GM23338 (cell line): ENCODE results near the gene LRRC26. TPM values are rescaled to one million over a fixed set of nuclear protein-coding genes. Genes with fewer than 3 reads are reported as not detected.
A peak's percentile ranks its signal among the peaks of the same experiment; 100 is the strongest.

Experiments
- ATAC-seq: fragments of 200-7000 bp; cut with Tn5 transposase; 3 replicates; pipeline ENCODE4 v1.9.1; 2020
- DNase-seq: peaks from one replicate; pipeline ENCODE4 v3.0.0-alpha.2; 2015; ENCODE audit warnings: low spot score
- H2AFZ ChIP-seq: fragments of 200-600 bp; sonication (generic); 2 replicates; pipeline ENCODE4 v1.8.0; 2016; ENCODE audit warnings: antibody characterized with exemption, mild to moderate bottlenecking, moderate library complexity
- H3F3A ChIP-seq: fragments of 200-600 bp; sonication (generic); replicated peaks from 2 replicates; pipeline ENCODE4 v1.8.0; 2017; ENCODE audit warnings: antibody characterized with exemption, mixed run types, low read depth
- H3K27ac ChIP-seq: fragments of 200-600 bp; sonication (generic); 2 replicates; pipeline ENCODE4 v1.6.1; 2016; ENCODE audit warnings: low read depth
- H3K27me3 ChIP-seq: fragments of 200-600 bp; sonication (generic); 2 replicates; pipeline ENCODE4 v1.8.0; 2016; ENCODE audit warnings: mild to moderate bottlenecking, mixed run types, moderate library complexity; ENCODE audit not compliant: insufficient read depth
- H3K36me3 ChIP-seq: fragments of 200-600 bp; sonication (generic); 2 replicates; pipeline ENCODE4 v1.8.0; 2016; ENCODE audit warnings: mild to moderate bottlenecking; ENCODE audit not compliant: insufficient read depth
- H3K4me1 ChIP-seq: fragments of 200-600 bp; sonication (generic); 2 replicates; pipeline ENCODE4 v1.8.0; 2016; ENCODE audit warnings: mild to moderate bottlenecking, moderate library complexity; ENCODE audit not compliant: insufficient read depth
- H3K4me2 ChIP-seq: fragments of 200-600 bp; sonication (generic); 2 replicates; pipeline ENCODE4 v1.7.1; 2017; ENCODE audit warnings: mixed run types
- H3K4me3 ChIP-seq: fragments of 200-600 bp; sonication (generic); 2 replicates; pipeline ENCODE4 v1.6.1; 2016; ENCODE audit warnings: mixed run types
- H3K79me2 ChIP-seq: fragments of 200-600 bp; sonication (generic); replicated peaks from 2 replicates; pipeline ENCODE4 v1.8.0; 2017; ENCODE audit warnings: mild to moderate bottlenecking; ENCODE audit not compliant: insufficient read depth
- H3K9me2 ChIP-seq: fragments of 200-600 bp; sonication (generic); 2 replicates; pipeline ENCODE4 v1.8.0; 2017; ENCODE audit not compliant: insufficient read depth
- H4K20me1 ChIP-seq: fragments of 200-600 bp; sonication (generic); replicated peaks from 2 replicates; pipeline ENCODE4 v1.8.0; 2017; ENCODE audit warnings: mild to moderate bottlenecking; ENCODE audit not compliant: insufficient read depth
- H3K27ac Mint-ChIP-seq: 2 replicates; pipeline ENCODE4 v1.8.0; 2020; ENCODE audit warnings: inconsistent platforms, mild to moderate bottlenecking, moderate library complexity, mixed read lengths
- H3K27me3 Mint-ChIP-seq: 3 replicates; pipeline ENCODE4 v1.8.0; 2022; ENCODE audit warnings: low read depth, mild to moderate bottlenecking, moderate library complexity, mixed read lengths, inconsistent platforms; ENCODE audit not compliant: insufficient read depth, poor library complexity
- H3K36me3 Mint-ChIP-seq: 3 replicates; pipeline ENCODE4 v1.8.0; 2021; ENCODE audit warnings: low read depth, mild to moderate bottlenecking, inconsistent platforms, moderate library complexity, mixed read lengths
- H3K4me1 Mint-ChIP-seq: 3 replicates; pipeline ENCODE4 v1.8.0; 2020; ENCODE audit warnings: mild to moderate bottlenecking, inconsistent platforms, mixed read lengths
- H3K4me3 Mint-ChIP-seq: 3 replicates; pipeline ENCODE4 v1.8.0; 2021; ENCODE audit warnings: moderate library complexity, mild to moderate bottlenecking, inconsistent platforms, mixed read lengths
- H3K9me3 Mint-ChIP-seq: 3 replicates; pipeline ENCODE4 v1.8.0; 2020; ENCODE audit warnings: moderate library complexity, mild to moderate bottlenecking, inconsistent platforms, mixed read lengths
- CREB1 ChIP-seq: fragments of 250-450 bp; sonication (Bioruptor Pico); IDR thresholded peaks from 2 replicates; pipeline ENCODE4 v1.5.0; 2020; ENCODE audit warnings: low read depth, mild to moderate bottlenecking, moderate library complexity
- ETS1 ChIP-seq: IDR thresholded peaks from 2 replicates; pipeline ENCODE4 v1.6.1; 2016; ENCODE audit warnings: antibody characterized with exemption
- EZH2 ChIP-seq: fragments of 200-600 bp; sonication (generic); IDR thresholded peaks from one replicate; pipeline ENCODE4 v1.8.0; 2017; ENCODE audit warnings: antibody characterized with exemption, mild to moderate bottlenecking, low read depth; ENCODE audit not compliant: unreplicated experiment
- EZH2phosphoT487 ChIP-seq: fragments of 200-600 bp; sonication (generic); IDR thresholded peaks from one replicate; pipeline ENCODE4 v1.8.1; 2018; ENCODE audit warnings: antibody characterized with exemption; ENCODE audit not compliant: unreplicated experiment
- JUNB ChIP-seq: IDR thresholded peaks from one replicate; pipeline ENCODE4 v1.6.1; 2016; ENCODE audit warnings: antibody characterized with exemption; ENCODE audit not compliant: unreplicated experiment
- NANOG ChIP-seq: IDR thresholded peaks from 2 replicates; pipeline ENCODE4 v1.6.1; 2016; ENCODE audit warnings: antibody characterized with exemption, borderline replicate concordance
- POLR2AphosphoS5 ChIP-seq: IDR thresholded peaks from 2 replicates; pipeline ENCODE4 v1.6.1; 2016; ENCODE audit warnings: antibody characterized with exemption, low read depth
- STAT1 ChIP-seq: IDR thresholded peaks from one replicate; pipeline ENCODE4 v1.6.1; 2016; ENCODE audit warnings: antibody characterized with exemption; ENCODE audit not compliant: unreplicated experiment
- ZNF114 ChIP-seq: fragments of 250-450 bp; sonication (Bioruptor Pico); IDR thresholded peaks from 2 replicates; pipeline ENCODE4 v1.5.0; 2020; ENCODE audit warnings: mild to moderate bottlenecking, moderate library complexity
- ZNF331 ChIP-seq: fragments of 250-450 bp; sonication (Bioruptor Pico); IDR thresholded peaks from 2 replicates; pipeline ENCODE4 v1.5.0; 2020; ENCODE audit warnings: low read depth, mild to moderate bottlenecking, moderate library complexity
- polyA plus RNA-seq: library from polyadenylated mRNA; unstranded; fragments of >200 nt; fragmentation: Nextera tagmentation; extraction: Ambion mirVana; gene quantifications from 2 replicates; pipeline ENCODE4 v1.2.1, GENCODE V29; 2016
- total RNA-seq: library from RNA; depleted of rRNA; stranded (reverse); fragments of >200 nt; shearing (Covaris generic); gene quantifications from 2 replicates; pipeline ENCODE4 v1.2.3, GENCODE V29; 2014
- TF ChIP-seq, protein P1 (sequence below), 2 experiments: fragments of 200-600 bp in 1 of 2; sonication (generic) in 1 of 2; conservative IDR thresholded peaks; 2 replicates each; pipeline versions ENCODE4 v1.5.1 to v1.6.1; 2016 to 2017; ENCODE audit warnings: antibody characterized with exemption in 2 of 2, low read depth in 2 of 2, mild to moderate bottlenecking in 2 of 2, moderate library complexity in 1 of 2
- TF ChIP-seq, protein P2 (sequence below): fragments of 250-450 bp; sonication (Bioruptor Pico); IDR thresholded peaks from 2 replicates; pipeline ENCODE4 v1.5.0; 2020; ENCODE audit warnings: mild to moderate bottlenecking, moderate library complexity
- TF ChIP-seq, protein P3 (sequence below): IDR thresholded peaks from one replicate; pipeline ENCODE4 v1.6.1; 2018; ENCODE audit warnings: antibody characterized with exemption; ENCODE audit not compliant: unreplicated experiment

LRRC26 gene
- total and polyA plus RNA-seq, 2 experiments from 2014 or later = 0.21 to 4.3 TPM

DNA sequence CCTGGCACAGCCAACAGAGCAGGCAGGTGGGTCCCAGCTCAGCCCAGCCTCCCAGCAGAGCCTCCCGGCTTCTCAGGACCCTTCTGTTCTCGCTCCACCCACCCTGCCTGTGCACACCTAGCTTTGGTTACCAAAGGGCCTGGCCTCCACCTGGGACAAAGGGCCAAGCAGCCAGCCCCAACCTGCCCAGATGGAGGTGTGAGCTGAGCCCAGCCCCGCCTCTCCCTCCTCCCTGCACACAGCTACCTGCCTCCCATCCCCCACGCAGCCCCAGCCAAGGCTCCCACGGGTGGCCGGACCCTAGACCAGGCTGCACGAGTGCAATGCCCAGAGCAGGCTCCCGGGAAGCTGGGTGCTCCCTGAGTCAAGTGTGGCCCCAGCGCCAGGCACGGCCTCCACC is 25.1 kb upstream of the LRRC26 start:
- no peak overlapping the region for H3K27ac Mint-ChIP-seq
- Histone ChIP-seq H3K9me2 (no peaks in the 10 kb centered on the region), H3K36me3 (no peaks in the 10 kb centered on the region), H3K4me1 (peaks cover 6% of the 10 kb centered on the region; the same call in 1 of the 2 replicates), H2AFZ (no peak overlapping the region), H4K20me1 (no peaks in the 10 kb centered on the region; the same call in 1 of the 2 replicates), H3K4me2 (no peak overlapping the region), H3K4me3 (no peak overlapping the region), H3F3A (no peaks in the 10 kb centered on the region), H3K27ac (no peak overlapping the region), H3K79me2 (peaks cover 45% of the 10 kb centered on the region), H3K27me3 (no peaks in the 10 kb centered on the region)
- DNase-seq (no peak), ATAC-seq (peak; percentile 35)
- peaks cover 5% of the 10 kb centered on the region; the same call in 2 of the 3 replicates for H3K36me3 Mint-ChIP-seq
- H3K4me3 Mint-ChIP-seq = no peak overlapping the region
- H3K4me1 Mint-ChIP-seq = peaks cover 16% of the 10 kb centered on the region
- no peaks in the 10 kb centered on the region; the same call in 2 of the 3 replicates for H3K9me3 Mint-ChIP-seq
- TF ChIP-seq ZNF114 (CRISPR knock-in tag) (no peak), ZNF331 (CRISPR knock-in tag) (no peak), CREB1 (CRISPR knock-in tag) (no peak), EZH2phosphoT487 (no peak), STAT1 (no peak), JUNB (no peak), POLR2AphosphoS5 (no peak), NANOG (no peak), ETS1 (no peak), EZH2 (no peak)
- TF ChIP-seq, protein P1, sequence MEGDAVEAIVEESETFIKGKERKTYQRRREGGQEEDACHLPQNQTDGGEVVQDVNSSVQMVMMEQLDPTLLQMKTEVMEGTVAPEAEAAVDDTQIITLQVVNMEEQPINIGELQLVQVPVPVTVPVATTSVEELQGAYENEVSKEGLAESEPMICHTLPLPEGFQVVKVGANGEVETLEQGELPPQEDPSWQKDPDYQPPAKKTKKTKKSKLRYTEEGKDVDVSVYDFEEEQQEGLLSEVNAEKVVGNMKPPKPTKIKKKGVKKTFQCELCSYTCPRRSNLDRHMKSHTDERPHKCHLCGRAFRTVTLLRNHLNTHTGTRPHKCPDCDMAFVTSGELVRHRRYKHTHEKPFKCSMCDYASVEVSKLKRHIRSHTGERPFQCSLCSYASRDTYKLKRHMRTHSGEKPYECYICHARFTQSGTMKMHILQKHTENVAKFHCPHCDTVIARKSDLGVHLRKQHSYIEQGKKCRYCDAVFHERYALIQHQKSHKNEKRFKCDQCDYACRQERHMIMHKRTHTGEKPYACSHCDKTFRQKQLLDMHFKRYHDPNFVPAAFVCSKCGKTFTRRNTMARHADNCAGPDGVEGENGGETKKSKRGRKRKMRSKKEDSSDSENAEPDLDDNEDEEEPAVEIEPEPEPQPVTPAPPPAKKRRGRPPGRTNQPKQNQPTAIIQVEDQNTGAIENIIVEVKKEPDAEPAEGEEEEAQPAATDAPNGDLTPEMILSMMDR (conservative IDR thresholded peaks at IDR 0.05; ENCODE audit: low read depth in 2 of 2) = no peak
- TF ChIP-seq, protein P2, sequence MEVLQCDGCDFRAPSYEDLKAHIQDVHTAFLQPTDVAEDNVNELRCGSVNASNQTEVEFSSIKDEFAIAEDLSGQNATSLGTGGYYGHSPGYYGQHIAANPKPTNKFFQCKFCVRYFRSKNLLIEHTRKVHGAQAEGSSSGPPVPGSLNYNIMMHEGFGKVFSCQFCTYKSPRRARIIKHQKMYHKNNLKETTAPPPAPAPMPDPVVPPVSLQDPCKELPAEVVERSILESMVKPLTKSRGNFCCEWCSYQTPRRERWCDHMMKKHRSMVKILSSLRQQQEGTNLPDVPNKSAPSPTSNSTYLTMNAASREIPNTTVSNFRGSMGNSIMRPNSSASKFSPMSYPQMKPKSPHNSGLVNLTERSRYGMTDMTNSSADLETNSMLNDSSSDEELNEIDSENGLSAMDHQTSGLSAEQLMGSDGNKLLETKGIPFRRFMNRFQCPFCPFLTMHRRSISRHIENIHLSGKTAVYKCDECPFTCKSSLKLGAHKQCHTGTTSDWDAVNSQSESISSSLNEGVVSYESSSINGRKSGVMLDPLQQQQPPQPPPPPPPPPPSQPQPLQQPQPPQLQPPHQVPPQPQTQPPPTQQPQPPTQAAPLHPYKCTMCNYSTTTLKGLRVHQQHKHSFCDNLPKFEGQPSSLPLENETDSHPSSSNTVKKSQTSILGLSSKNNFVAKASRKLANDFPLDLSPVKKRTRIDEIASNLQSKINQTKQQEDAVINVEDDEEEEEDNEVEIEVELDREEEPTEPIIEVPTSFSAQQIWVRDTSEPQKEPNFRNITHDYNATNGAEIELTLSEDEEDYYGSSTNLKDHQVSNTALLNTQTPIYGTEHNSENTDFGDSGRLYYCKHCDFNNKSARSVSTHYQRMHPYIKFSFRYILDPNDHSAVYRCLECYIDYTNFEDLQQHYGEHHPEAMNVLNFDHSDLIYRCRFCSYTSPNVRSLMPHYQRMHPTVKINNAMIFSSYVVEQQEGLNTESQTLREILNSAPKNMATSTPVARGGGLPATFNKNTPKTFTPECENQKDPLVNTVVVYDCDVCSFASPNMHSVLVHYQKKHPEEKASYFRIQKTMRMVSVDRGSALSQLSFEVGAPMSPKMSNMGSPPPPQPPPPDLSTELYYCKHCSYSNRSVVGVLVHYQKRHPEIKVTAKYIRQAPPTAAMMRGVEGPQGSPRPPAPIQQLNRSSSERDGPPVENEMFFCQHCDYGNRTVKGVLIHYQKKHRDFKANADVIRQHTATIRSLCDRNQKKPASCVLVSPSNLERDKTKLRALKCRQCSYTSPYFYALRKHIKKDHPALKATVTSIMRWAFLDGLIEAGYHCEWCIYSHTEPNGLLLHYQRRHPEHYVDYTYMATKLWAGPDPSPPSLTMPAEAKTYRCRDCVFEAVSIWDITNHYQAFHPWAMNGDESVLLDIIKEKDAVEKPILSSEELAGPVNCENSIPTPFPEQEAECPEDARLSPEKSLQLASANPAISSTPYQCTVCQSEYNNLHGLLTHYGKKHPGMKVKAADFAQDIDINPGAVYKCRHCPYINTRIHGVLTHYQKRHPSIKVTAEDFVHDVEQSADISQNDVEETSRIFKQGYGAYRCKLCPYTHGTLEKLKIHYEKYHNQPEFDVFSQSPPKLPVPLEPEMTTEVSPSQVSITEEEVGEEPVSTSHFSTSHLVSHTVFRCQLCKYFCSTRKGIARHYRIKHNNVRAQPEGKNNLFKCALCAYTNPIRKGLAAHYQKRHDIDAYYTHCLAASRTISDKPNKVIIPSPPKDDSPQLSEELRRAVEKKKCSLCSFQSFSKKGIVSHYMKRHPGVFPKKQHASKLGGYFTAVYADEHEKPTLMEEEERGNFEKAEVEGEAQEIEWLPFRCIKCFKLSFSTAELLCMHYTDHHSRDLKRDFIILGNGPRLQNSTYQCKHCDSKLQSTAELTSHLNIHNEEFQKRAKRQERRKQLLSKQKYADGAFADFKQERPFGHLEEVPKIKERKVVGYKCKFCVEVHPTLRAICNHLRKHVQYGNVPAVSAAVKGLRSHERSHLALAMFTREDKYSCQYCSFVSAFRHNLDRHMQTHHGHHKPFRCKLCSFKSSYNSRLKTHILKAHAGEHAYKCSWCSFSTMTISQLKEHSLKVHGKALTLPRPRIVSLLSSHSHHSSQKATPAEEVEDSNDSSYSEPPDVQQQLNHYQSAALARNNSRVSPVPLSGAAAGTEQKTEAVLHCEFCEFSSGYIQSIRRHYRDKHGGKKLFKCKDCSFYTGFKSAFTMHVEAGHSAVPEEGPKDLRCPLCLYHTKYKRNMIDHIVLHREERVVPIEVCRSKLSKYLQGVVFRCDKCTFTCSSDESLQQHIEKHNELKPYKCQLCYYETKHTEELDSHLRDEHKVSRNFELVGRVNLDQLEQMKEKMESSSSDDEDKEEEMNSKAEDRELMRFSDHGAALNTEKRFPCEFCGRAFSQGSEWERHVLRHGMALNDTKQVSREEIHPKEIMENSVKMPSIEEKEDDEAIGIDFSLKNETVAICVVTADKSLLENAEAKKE (CRISPR knock-in tag) = no peak
- TF ChIP-seq, protein P3, sequence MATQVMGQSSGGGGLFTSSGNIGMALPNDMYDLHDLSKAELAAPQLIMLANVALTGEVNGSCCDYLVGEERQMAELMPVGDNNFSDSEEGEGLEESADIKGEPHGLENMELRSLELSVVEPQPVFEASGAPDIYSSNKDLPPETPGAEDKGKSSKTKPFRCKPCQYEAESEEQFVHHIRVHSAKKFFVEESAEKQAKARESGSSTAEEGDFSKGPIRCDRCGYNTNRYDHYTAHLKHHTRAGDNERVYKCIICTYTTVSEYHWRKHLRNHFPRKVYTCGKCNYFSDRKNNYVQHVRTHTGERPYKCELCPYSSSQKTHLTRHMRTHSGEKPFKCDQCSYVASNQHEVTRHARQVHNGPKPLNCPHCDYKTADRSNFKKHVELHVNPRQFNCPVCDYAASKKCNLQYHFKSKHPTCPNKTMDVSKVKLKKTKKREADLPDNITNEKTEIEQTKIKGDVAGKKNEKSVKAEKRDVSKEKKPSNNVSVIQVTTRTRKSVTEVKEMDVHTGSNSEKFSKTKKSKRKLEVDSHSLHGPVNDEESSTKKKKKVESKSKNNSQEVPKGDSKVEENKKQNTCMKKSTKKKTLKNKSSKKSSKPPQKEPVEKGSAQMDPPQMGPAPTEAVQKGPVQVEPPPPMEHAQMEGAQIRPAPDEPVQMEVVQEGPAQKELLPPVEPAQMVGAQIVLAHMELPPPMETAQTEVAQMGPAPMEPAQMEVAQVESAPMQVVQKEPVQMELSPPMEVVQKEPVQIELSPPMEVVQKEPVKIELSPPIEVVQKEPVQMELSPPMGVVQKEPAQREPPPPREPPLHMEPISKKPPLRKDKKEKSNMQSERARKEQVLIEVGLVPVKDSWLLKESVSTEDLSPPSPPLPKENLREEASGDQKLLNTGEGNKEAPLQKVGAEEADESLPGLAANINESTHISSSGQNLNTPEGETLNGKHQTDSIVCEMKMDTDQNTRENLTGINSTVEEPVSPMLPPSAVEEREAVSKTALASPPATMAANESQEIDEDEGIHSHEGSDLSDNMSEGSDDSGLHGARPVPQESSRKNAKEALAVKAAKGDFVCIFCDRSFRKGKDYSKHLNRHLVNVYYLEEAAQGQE = no peak
- H3K27me3 Mint-ChIP-seq = peaks cover 6% of the 10 kb centered on the region
